ENCODE data around the gene SCIMP. TPM values are rescaled to one million over a fixed set of nuclear protein-coding genes. Genes with fewer than 3 reads are reported as not detected.

Gene SCIMP
- total RNA-seq, 5 donors from 2014 or later (not counting 1 experiment from before 2014, with no cell fraction given): 0.61 to 1.8 (median 1.2) TPM

DNA sequence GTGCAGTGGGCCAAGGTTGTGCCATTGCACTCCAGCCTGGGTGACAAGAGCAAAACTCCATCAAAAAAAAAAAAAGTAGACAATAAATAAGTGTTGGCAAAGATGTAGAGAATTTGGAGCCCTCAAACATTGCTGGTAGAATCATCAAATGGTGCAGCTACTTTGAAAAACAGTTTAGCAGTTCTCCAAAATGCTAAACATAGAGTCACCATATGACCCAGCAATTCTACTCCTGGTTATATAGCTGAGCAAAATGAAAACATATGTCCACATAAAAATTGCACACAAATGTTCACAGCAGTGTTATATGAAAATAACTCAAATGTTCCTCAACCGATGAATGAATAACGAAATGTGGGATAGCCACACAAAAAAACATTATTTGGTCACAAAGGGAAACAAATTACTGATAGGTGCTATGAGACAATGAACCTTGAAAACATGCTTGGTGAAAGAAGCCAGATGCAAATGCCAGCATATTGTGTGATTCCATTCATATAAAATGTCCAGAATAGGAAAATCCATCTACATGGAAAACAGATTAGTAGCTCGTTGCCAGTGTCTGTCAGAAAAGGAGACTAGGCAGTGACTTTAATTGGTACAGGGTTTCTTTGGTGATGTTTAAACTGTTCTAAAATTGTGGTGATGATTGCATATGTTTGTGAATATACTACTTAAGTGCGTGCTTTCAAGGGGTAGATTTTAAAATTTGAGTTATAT, 34.7 kb upstream of the SCIMP start:
- Histone ChIP-seq H3K27me3 (replicated peaks in 1 of 2; ENCODE audit: control insufficient read depth in 2 of 2, extremely low read depth in 1 of 2, insufficient read depth in 2 of 2, low read length in 1 of 2) (no peaks in the 10 kb centered on the region), H3K36me3 (ENCODE audit: control insufficient read depth in 2 of 2, extremely low read depth in 1 of 2, insufficient read depth in 1 of 2, low read length in 1 of 2) (no peaks in the 10 kb centered on the region), H3K4me3 (ENCODE audit: control insufficient read depth in 1 of 2, extremely low read depth in 1 of 2, low read length in 1 of 2) (no peak overlapping the region), H3K9me3 (no peaks in the 10 kb centered on the region), H3K27ac (ENCODE audit: low read length) (no peak overlapping the region), H3K4me1 (ENCODE audit: control insufficient read depth in 1 of 2, extremely low read depth in 1 of 2, insufficient read depth in 2 of 2, low read length in 2 of 2) (no peaks in the 10 kb centered on the region)
- no peak overlapping the region for H3K27ac Mint-ChIP-seq
- no peak overlapping the region for H3K4me3 Mint-ChIP-seq
- no CpG with 5 or more reads among the region's 4 CpGs for WGBS (ENCODE audit: insufficient coverage)
- no peak for ATAC-seq (replicated peaks in 1 of 4)
- H3K9me3 Mint-ChIP-seq: no peaks in the 10 kb centered on the region
- H3K4me1 Mint-ChIP-seq: peaks cover 0 to 1% (median 0%) of the 10 kb centered on the region in 3 donors
- no peaks in the 10 kb centered on the region for H3K36me3 Mint-ChIP-seq
- peaks cover 0 to 1% of the 10 kb centered on the region in 2 donors for H3K27me3 Mint-ChIP-seq
- DNase-seq: no peak
- CTCF ChIA-PET: interaction anchor here in 1 of 2 donors (0.6 kb wide), 1 partner anchor 44 kb away, joined by 3 read pairs; no protein-coding TSS in a partner anchor
- POLR2A ChIA-PET: no interaction called here

- H3K4me3 ChIP-seq (ENCODE audit: control insufficient read depth in 1 of 2, extremely low read depth in 1 of 2, low read length in 1 of 2): no peak overlapping the region
Observed at GRCh38 chr17:5264893-5265292, 30.2 kb upstream of the SCIMP start.

DNA sequence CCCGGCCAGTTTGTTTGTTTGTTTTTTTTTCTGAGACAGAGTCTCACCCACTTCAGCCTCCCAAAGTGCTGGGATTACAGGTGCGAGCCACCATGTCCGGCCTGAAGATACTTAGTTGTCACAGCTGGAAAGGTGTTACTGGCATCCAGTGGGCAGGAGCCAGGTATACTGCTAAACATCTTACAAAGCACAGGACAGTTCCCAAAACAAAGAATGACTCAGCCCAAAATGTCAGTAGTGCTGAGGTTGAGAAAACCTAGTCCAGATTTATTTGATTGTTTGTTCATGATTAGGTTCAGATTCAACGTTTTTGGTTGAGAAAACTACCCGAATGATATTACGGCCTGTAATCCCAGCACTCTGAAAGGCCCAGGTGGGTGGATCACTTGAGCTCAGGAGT, 28.8 kb upstream of the SCIMP start:
- H3K4me3 ChIP-seq (ENCODE audit: control insufficient read depth in 1 of 2, extremely low read depth in 1 of 2, low read length in 1 of 2): no peak overlapping the region
- Mint-ChIP-seq H3K27ac (no peak overlapping the region), H3K36me3 (no peaks in the 10 kb centered on the region), H3K9me3 (no peaks in the 10 kb centered on the region), H3K4me1 (peaks cover 0 to 1% (median 0%) of the 10 kb centered on the region in 3 donors), H3K4me3 (no peak overlapping the region), H3K27me3 (no peaks in the 10 kb centered on the region)
- WGBS (ENCODE audit: insufficient coverage): 60% methylated on average over 1 of the region's 6 CpGs
- DNase-seq (no peak), ATAC-seq (replicated peaks in 1 of 4) (no peak)
- no peak overlapping the region for H3K27ac ChIP-seq (ENCODE audit: low read length)
- H3K4me1 ChIP-seq (ENCODE audit: control insufficient read depth in 1 of 2, extremely low read depth in 1 of 2, insufficient read depth in 2 of 2, low read length in 2 of 2): no peaks in the 10 kb centered on the region
- H3K36me3 ChIP-seq (ENCODE audit: control insufficient read depth in 2 of 2, extremely low read depth in 1 of 2, insufficient read depth in 1 of 2, low read length in 1 of 2): no peaks in the 10 kb centered on the region
- H3K9me3 ChIP-seq: no peaks in the 10 kb centered on the region
- H3K27me3 ChIP-seq (replicated peaks in 1 of 2; ENCODE audit: control insufficient read depth in 2 of 2, extremely low read depth in 1 of 2, insufficient read depth in 2 of 2, low read length in 1 of 2): no peaks in the 10 kb centered on the region
- POLR2A ChIA-PET: interaction anchor here in 1 of 2 donors (0.6 kb wide), 1 partner anchor 550 kb away, joined by 4 read pairs; no protein-coding TSS in a partner anchor
- CTCF ChIA-PET: no interaction called here

More at GRCh38 chr17:5264893-5265292, 30.2 kb upstream of the SCIMP start:
- DNase-seq (no peak), ATAC-seq (replicated peaks in 1 of 4) (no peak)
- WGBS (ENCODE audit: insufficient coverage): 69% methylated on average over 3 of the region's 3 CpGs
- Mint-ChIP-seq H3K27me3 (no peaks in the 10 kb centered on the region), H3K4me1 (peaks cover 0 to 1% (median 0%) of the 10 kb centered on the region in 3 donors), H3K4me3 (no peak overlapping the region), H3K36me3 (no peaks in the 10 kb centered on the region), H3K9me3 (no peaks in the 10 kb centered on the region), H3K27ac (no peak overlapping the region)
- Histone ChIP-seq H3K36me3 (ENCODE audit: control insufficient read depth in 2 of 2, extremely low read depth in 1 of 2, insufficient read depth in 1 of 2, low read length in 1 of 2) (no peaks in the 10 kb centered on the region), H3K27me3 (replicated peaks in 1 of 2; ENCODE audit: control insufficient read depth in 2 of 2, extremely low read depth in 1 of 2, insufficient read depth in 2 of 2, low read length in 1 of 2) (no peaks in the 10 kb centered on the region), H3K27ac (ENCODE audit: low read length) (no peak overlapping the region), H3K9me3 (no peaks in the 10 kb centered on the region), H3K4me1 (ENCODE audit: control insufficient read depth in 1 of 2, extremely low read depth in 1 of 2, insufficient read depth in 2 of 2, low read length in 2 of 2) (no peaks in the 10 kb centered on the region)
- ChIA-PET POLR2A (no interaction called here), CTCF (interaction anchor here (0.6 to 0.7 kb wide), 3 partner anchors 9 to 67 kb away, joined by 3 to 4 read pairs (median 3); no protein-coding TSS in a partner anchor)

DNA sequence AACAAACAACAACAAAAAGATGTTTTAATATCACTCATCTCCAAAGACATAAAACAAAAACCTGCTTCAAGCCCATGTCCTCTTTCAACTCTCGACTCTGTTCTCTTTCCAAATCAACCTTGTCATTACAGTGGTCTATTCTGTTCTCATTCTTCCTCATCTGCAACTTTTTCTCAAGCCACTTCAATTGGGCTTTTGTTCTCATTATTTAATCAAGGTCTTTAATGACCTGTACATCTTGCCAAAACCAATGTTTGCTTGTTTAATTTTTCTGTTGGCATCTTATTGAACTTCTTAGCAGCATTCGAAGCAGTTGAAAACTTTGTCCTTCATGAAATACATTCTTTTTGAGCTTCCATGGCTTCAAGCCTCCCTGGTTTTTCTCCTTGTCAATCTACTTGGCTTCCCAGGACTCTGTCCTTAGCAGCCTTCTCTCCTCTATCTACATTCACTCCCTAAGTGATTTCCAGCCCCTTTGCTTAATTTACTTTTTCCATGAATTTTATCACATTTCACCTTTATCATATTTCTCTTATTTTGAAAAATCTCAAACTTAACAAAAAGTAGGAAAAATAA, 27.8 kb upstream of the SCIMP start:
- H3K27ac ChIP-seq (ENCODE audit: low read length): no peak overlapping the region
- CTCF ChIA-PET: no interaction called here
- no peak for DNase-seq
- WGBS (ENCODE audit: insufficient coverage): 57% methylated on average over 2 of the region's 2 CpGs
- no peaks in the 10 kb centered on the region for H3K4me1 ChIP-seq (ENCODE audit: control insufficient read depth in 1 of 2, extremely low read depth in 1 of 2, insufficient read depth in 2 of 2, low read length in 2 of 2)
- Mint-ChIP-seq H3K27ac (no peak overlapping the region), H3K4me1 (peaks cover 0 to 1% (median 0%) of the 10 kb centered on the region in 3 donors), H3K36me3 (no peaks in the 10 kb centered on the region), H3K27me3 (no peaks in the 10 kb centered on the region), H3K9me3 (no peaks in the 10 kb centered on the region), H3K4me3 (no peak overlapping the region)
- H3K27me3 ChIP-seq (replicated peaks in 1 of 2; ENCODE audit: control insufficient read depth in 2 of 2, extremely low read depth in 1 of 2, insufficient read depth in 2 of 2, low read length in 1 of 2): no peaks in the 10 kb centered on the region
- H3K9me3 ChIP-seq: no peaks in the 10 kb centered on the region
- ATAC-seq (replicated peaks in 1 of 4): no peak
- H3K36me3 ChIP-seq (ENCODE audit: control insufficient read depth in 2 of 2, extremely low read depth in 1 of 2, insufficient read depth in 1 of 2, low read length in 1 of 2): no peaks in the 10 kb centered on the region
- POLR2A ChIA-PET: no interaction called here
- H3K4me3 ChIP-seq (ENCODE audit: control insufficient read depth in 1 of 2, extremely low read depth in 1 of 2, low read length in 1 of 2): no peak overlapping the region

DNA sequence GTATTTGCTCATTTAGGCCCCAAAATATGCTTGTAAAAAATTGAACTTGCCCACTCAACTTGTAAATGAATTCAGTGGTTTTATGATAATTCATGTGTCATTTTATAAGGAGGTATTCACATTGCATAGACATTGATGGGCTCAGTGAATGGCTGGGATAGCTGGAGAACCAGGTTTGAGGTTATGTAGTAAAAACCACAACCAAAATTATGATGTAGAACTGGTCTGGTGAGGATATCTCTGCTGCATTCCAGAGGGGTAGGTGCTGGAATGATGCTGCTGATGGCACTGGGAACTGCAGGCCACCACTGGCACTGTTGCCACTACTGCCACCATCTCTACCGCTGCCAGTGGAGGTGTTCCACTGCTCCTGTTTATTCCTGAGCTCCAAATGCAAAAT, 25.9 kb upstream of the SCIMP start:
- CTCF ChIA-PET: no interaction called here
- no peaks in the 10 kb centered on the region for H3K9me3 ChIP-seq
- peaks cover 0 to 2% of the 10 kb centered on the region in 2 experiments for H3K27me3 ChIP-seq (replicated peaks in 1 of 2; ENCODE audit: control insufficient read depth in 2 of 2, extremely low read depth in 1 of 2, insufficient read depth in 2 of 2, low read length in 1 of 2)
- POLR2A ChIA-PET: interaction anchor here in 1 of 2 donors (0.5 kb wide), 1 partner anchor 13 kb away, joined by 3 read pairs; no protein-coding TSS in a partner anchor
- DNase-seq: no peak
- Mint-ChIP-seq H3K36me3 (no peaks in the 10 kb centered on the region), H3K4me3 (no peak overlapping the region), H3K27ac (no peak overlapping the region), H3K9me3 (no peaks in the 10 kb centered on the region), H3K4me1 (peaks cover 0 to 1% (median 0%) of the 10 kb centered on the region in 3 donors), H3K27me3 (no peaks in the 10 kb centered on the region)
- peaks cover 0 to 2% of the 10 kb centered on the region in 2 experiments for H3K4me1 ChIP-seq (ENCODE audit: control insufficient read depth in 1 of 2, extremely low read depth in 1 of 2, insufficient read depth in 2 of 2, low read length in 2 of 2)
- WGBS (ENCODE audit: insufficient coverage): no CpG with 5 or more reads among the region's 1 CpG
- ATAC-seq (replicated peaks in 1 of 4): no peak
- no peak overlapping the region for H3K27ac ChIP-seq (ENCODE audit: low read length)
- no peak overlapping the region for H3K4me3 ChIP-seq (ENCODE audit: control insufficient read depth in 1 of 2, extremely low read depth in 1 of 2, low read length in 1 of 2)
- H3K36me3 ChIP-seq (ENCODE audit: control insufficient read depth in 2 of 2, extremely low read depth in 1 of 2, insufficient read depth in 1 of 2, low read length in 1 of 2): no peaks in the 10 kb centered on the region

DNA sequence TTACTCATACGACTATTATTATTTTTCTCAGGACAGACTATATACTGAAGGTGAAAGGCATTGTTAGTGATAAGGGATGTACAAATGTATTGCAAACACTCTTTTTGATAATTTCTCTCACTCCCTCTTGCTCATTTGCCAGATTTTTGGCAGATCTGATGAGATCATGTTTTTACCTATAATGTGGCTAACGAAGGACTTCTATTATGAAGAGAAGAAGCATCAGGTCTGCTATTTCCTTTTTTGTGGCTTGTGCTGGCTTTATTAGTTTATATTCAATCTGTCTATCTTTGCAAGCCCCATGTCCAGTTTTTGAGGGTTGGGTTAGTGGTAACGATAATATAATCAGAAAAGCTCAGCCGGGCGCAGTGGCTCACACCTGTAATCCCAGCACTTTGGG, 22.5 kb upstream of the SCIMP start:
- Histone ChIP-seq H3K4me3 (ENCODE audit: control insufficient read depth in 1 of 2, extremely low read depth in 1 of 2, low read length in 1 of 2) (no peak overlapping the region), H3K9me3 (no peaks in the 10 kb centered on the region), H3K27ac (ENCODE audit: low read length) (no peak overlapping the region), H3K27me3 (replicated peaks in 1 of 2; ENCODE audit: control insufficient read depth in 2 of 2, extremely low read depth in 1 of 2, insufficient read depth in 2 of 2, low read length in 1 of 2) (peaks cover 0 to 2% of the 10 kb centered on the region in 2 experiments), H3K36me3 (ENCODE audit: control insufficient read depth in 2 of 2, extremely low read depth in 1 of 2, insufficient read depth in 1 of 2, low read length in 1 of 2) (no peaks in the 10 kb centered on the region), H3K4me1 (ENCODE audit: control insufficient read depth in 1 of 2, extremely low read depth in 1 of 2, insufficient read depth in 2 of 2, low read length in 2 of 2) (peaks cover 8 to 14% of the 10 kb centered on the region in 2 experiments)
- Mint-ChIP-seq H3K36me3 (no peaks in the 10 kb centered on the region), H3K27me3 (no peaks in the 10 kb centered on the region), H3K9me3 (no peaks in the 10 kb centered on the region), H3K4me3 (no peak overlapping the region), H3K27ac (no peak overlapping the region), H3K4me1 (peaks cover 7 to 13% (median 8%) of the 10 kb centered on the region in 3 donors)
- ATAC-seq (replicated peaks in 1 of 4) (no peak), DNase-seq (no peak)
- CTCF ChIA-PET: no interaction called here
- POLR2A ChIA-PET: no interaction called here
- no CpG with 5 or more reads among the region's 5 CpGs for WGBS (ENCODE audit: insufficient coverage)
